ENCODE data around the gene SLC1A6.
"Not testable (repeated sequence)": the region's sequence is repeated elsewhere in the genome, so short reads cannot be mapped to it uniquely, and the experiment has no call there.

Gene SLC1A6

GRCh38 chr19:14949876-14950275 is 29.8 kb downstream of the SLC1A6 start:
- Histone ChIP-seq H3K4me1 (ENCODE audit: control insufficient read depth, insufficient read depth, low read length) (no peaks in the 10 kb centered on the region), H3K9ac (ENCODE audit: low read length) (no peak overlapping the region)

GRCh38 chr19:14949413-14949812 is 30.3 kb downstream of the SLC1A6 start:
- not testable (repeated sequence) for H3K27ac ChIP-seq (ENCODE audit: low read depth, low read length); H3K27me3 ChIP-seq (ENCODE audit: control insufficient read depth, insufficient read depth, low read length); H3K9ac ChIP-seq (ENCODE audit: low read length); H3K4me1 ChIP-seq (ENCODE audit: control insufficient read depth, insufficient read depth, low read length); H3K4me3 ChIP-seq (ENCODE audit: low read length); H3K36me3 ChIP-seq (ENCODE audit: control insufficient read depth, insufficient read depth, low read length)

More at GRCh38 chr19:14949876-14950275, 29.8 kb downstream of the SLC1A6 start:
- Histone ChIP-seq H3K27me3 (ENCODE audit: control insufficient read depth, insufficient read depth, low read length) (no peaks in the 10 kb centered on the region), H3K27ac (ENCODE audit: low read depth, low read length) (no peak overlapping the region), H3K36me3 (ENCODE audit: control insufficient read depth, insufficient read depth, low read length) (no peaks in the 10 kb centered on the region), H3K4me3 (ENCODE audit: low read length) (no peak overlapping the region)

- H3K27me3 ChIP-seq (ENCODE audit: control insufficient read depth, insufficient read depth, low read length) = no peaks in the 10 kb centered on the region
- H3K36me3 ChIP-seq (ENCODE audit: control insufficient read depth, insufficient read depth, low read length) = no peaks in the 10 kb centered on the region
- H3K9ac ChIP-seq (ENCODE audit: low read length) = no peak overlapping the region
- no peak overlapping the region for H3K27ac ChIP-seq (ENCODE audit: low read depth, low read length)
- no peaks in the 10 kb centered on the region for H3K4me1 ChIP-seq (ENCODE audit: control insufficient read depth, insufficient read depth, low read length)
- no peak overlapping the region for H3K4me3 ChIP-seq (ENCODE audit: low read length)
Measured at GRCh38 chr19:14944456-14944855, 35.2 kb downstream of the SLC1A6 start.

- no peaks in the 10 kb centered on the region for H3K27me3 ChIP-seq (ENCODE audit: control insufficient read depth, insufficient read depth, low read length)
Measured at GRCh38 chr19:14943601-14944000, 36.1 kb downstream of the SLC1A6 start.

GRCh38 chr19:14941189-14941588 is 38.5 kb downstream of the SLC1A6 start, which contains the start of gene OR7C2:
Gene OR7C2, plus strand, starts transcription at chr19:14941489. Its CDS starts 0 bp downstream, at chr19:14941489.
- no peak within 1 kb of the TSS for H3K4me3 ChIP-seq (ENCODE audit: low read length)
- no peaks in the 10 kb centered on the region for H3K4me1 ChIP-seq (ENCODE audit: control insufficient read depth, insufficient read depth, low read length)
- H3K27me3 ChIP-seq (ENCODE audit: control insufficient read depth, insufficient read depth, low read length) = no peaks in the 10 kb centered on the region

More at GRCh38 chr19:14943601-14944000, 36.1 kb downstream of the SLC1A6 start:
- no peaks in the 10 kb centered on the region for H3K36me3 ChIP-seq (ENCODE audit: control insufficient read depth, insufficient read depth, low read length)
- H3K4me3 ChIP-seq (ENCODE audit: low read length) = no peak overlapping the region
- H3K4me1 ChIP-seq (ENCODE audit: control insufficient read depth, insufficient read depth, low read length) = no peaks in the 10 kb centered on the region
- no peak overlapping the region for H3K9ac ChIP-seq (ENCODE audit: low read length)
- H3K27ac ChIP-seq (ENCODE audit: low read depth, low read length) = no peak overlapping the region

GRCh38 chr19:14940266-14940665 is 39.4 kb downstream of the SLC1A6 start:
- Histone ChIP-seq H3K36me3 (ENCODE audit: control insufficient read depth, insufficient read depth, low read length) (no peaks in the 10 kb centered on the region), H3K27ac (ENCODE audit: low read depth, low read length) (no peak overlapping the region), H3K27me3 (ENCODE audit: control insufficient read depth, insufficient read depth, low read length) (no peaks in the 10 kb centered on the region), H3K9ac (ENCODE audit: low read length) (no peak overlapping the region), H3K4me1 (ENCODE audit: control insufficient read depth, insufficient read depth, low read length) (no peaks in the 10 kb centered on the region), H3K4me3 (ENCODE audit: low read length) (no peak overlapping the region)

More at GRCh38 chr19:14941189-14941588, 38.5 kb downstream of the SLC1A6 start, which contains the start of gene OR7C2:
- Histone ChIP-seq H3K36me3 (ENCODE audit: control insufficient read depth, insufficient read depth, low read length) (no peaks in the 10 kb centered on the region), H3K9ac (ENCODE audit: low read length) (no peak within 1 kb of the TSS), H3K27ac (ENCODE audit: low read depth, low read length) (no peak within 1 kb of the TSS)

- H3K36me3 ChIP-seq (ENCODE audit: control insufficient read depth, insufficient read depth, low read length) = no peaks in the 10 kb centered on the region
- H3K4me1 ChIP-seq (ENCODE audit: control insufficient read depth, insufficient read depth, low read length) = no peaks in the 10 kb centered on the region
- H3K4me3 ChIP-seq (ENCODE audit: low read length) = no peak overlapping the region
- H3K27ac ChIP-seq (ENCODE audit: low read depth, low read length) = no peak overlapping the region
- no peak overlapping the region for H3K9ac ChIP-seq (ENCODE audit: low read length)
- no peaks in the 10 kb centered on the region for H3K27me3 ChIP-seq (ENCODE audit: control insufficient read depth, insufficient read depth, low read length)
Measured at GRCh38 chr19:14933506-14933905, 46.2 kb downstream of the SLC1A6 start.

GRCh38 chr19:14916848-14917247 is 62.8 kb downstream of the SLC1A6 start:
- H3K36me3 ChIP-seq (ENCODE audit: control insufficient read depth, insufficient read depth, low read length) = no peaks in the 10 kb centered on the region
- H3K27me3 ChIP-seq (ENCODE audit: control insufficient read depth, insufficient read depth, low read length) = no peaks in the 10 kb centered on the region

GRCh38 chr19:14915116-14915515 is 64.5 kb downstream of the SLC1A6 start:
- Histone ChIP-seq H3K36me3 (ENCODE audit: control insufficient read depth, insufficient read depth, low read length) (no peaks in the 10 kb centered on the region), H3K4me1 (ENCODE audit: control insufficient read depth, insufficient read depth, low read length) (no peaks in the 10 kb centered on the region), H3K9ac (ENCODE audit: low read length) (no peak overlapping the region), H3K27me3 (ENCODE audit: control insufficient read depth, insufficient read depth, low read length) (no peaks in the 10 kb centered on the region), H3K4me3 (ENCODE audit: low read length) (no peak overlapping the region), H3K27ac (ENCODE audit: low read depth, low read length) (no peak overlapping the region)

More at GRCh38 chr19:14916848-14917247, 62.8 kb downstream of the SLC1A6 start:
- Histone ChIP-seq H3K27ac (ENCODE audit: low read depth, low read length) (no peak overlapping the region), H3K4me3 (ENCODE audit: low read length) (no peak overlapping the region), H3K4me1 (ENCODE audit: control insufficient read depth, insufficient read depth, low read length) (no peaks in the 10 kb centered on the region), H3K9ac (ENCODE audit: low read length) (no peak overlapping the region)

GRCh38 chr19:14906711-14907110 is 73.0 kb downstream of the SLC1A6 start:
- H3K9ac ChIP-seq (ENCODE audit: low read length) = no peak overlapping the region
- no peak overlapping the region for H3K27ac ChIP-seq (ENCODE audit: low read depth, low read length)
- no peaks in the 10 kb centered on the region for H3K27me3 ChIP-seq (ENCODE audit: control insufficient read depth, insufficient read depth, low read length)
- H3K36me3 ChIP-seq (ENCODE audit: control insufficient read depth, insufficient read depth, low read length) = no peaks in the 10 kb centered on the region
- no peaks in the 10 kb centered on the region for H3K4me1 ChIP-seq (ENCODE audit: control insufficient read depth, insufficient read depth, low read length)
- no peak overlapping the region for H3K4me3 ChIP-seq (ENCODE audit: low read length)

- no peaks in the 10 kb centered on the region for H3K36me3 ChIP-seq (ENCODE audit: control insufficient read depth, insufficient read depth, low read length)
- H3K4me1 ChIP-seq (ENCODE audit: control insufficient read depth, insufficient read depth, low read length) = no peaks in the 10 kb centered on the region
- H3K27ac ChIP-seq (ENCODE audit: low read depth, low read length) = no peak overlapping the region
- no peak overlapping the region for H3K9ac ChIP-seq (ENCODE audit: low read length)
- no peaks in the 10 kb centered on the region for H3K27me3 ChIP-seq (ENCODE audit: control insufficient read depth, insufficient read depth, low read length)
- no peak overlapping the region for H3K4me3 ChIP-seq (ENCODE audit: low read length)
Measured at GRCh38 chr19:14901675-14902260, 77.9 kb downstream of the SLC1A6 start.
